ENCODE data around the gene MORN3.

Gene MORN3

DNA sequence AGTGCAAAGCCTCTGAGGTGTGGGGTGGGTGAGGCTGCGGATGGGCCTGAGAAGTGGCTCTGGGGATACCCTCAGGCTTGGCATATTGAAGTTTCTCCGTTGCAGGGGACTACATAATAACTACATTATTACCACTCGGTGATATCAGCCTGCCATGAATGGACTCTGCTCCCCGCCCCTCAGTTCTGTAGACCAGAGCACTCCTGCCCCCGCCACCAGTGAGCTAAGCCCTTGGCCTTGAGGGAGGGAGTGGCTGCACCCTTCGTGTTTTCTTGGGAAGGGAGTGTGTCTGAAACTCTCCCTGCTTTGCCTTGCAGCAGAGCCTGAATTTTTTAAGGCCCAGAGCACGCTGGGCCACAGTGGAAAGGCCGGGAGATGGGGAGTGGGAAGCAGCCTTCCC, 41.4 kb downstream of the MORN3 start:
- H3K9me3 ChIP-seq, result no peaks in the 10 kb centered on the region
- TF ChIP-seq, protein P1, sequence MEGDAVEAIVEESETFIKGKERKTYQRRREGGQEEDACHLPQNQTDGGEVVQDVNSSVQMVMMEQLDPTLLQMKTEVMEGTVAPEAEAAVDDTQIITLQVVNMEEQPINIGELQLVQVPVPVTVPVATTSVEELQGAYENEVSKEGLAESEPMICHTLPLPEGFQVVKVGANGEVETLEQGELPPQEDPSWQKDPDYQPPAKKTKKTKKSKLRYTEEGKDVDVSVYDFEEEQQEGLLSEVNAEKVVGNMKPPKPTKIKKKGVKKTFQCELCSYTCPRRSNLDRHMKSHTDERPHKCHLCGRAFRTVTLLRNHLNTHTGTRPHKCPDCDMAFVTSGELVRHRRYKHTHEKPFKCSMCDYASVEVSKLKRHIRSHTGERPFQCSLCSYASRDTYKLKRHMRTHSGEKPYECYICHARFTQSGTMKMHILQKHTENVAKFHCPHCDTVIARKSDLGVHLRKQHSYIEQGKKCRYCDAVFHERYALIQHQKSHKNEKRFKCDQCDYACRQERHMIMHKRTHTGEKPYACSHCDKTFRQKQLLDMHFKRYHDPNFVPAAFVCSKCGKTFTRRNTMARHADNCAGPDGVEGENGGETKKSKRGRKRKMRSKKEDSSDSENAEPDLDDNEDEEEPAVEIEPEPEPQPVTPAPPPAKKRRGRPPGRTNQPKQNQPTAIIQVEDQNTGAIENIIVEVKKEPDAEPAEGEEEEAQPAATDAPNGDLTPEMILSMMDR (IDR thresholded peaks at IDR 0.05; ENCODE audit: low read depth, low read length), result no peak
- H3K4me1 ChIP-seq, result peaks cover 19% of the 10 kb centered on the region
- no peak for DNase-seq
- H3K36me3 ChIP-seq, result peaks cover 6% of the 10 kb centered on the region
- H3K4me3 ChIP-seq (ENCODE audit: low read depth, low read length), result peak overlapping the region; percentile 61
- H3K27me3 ChIP-seq, result no peaks in the 10 kb centered on the region

DNA sequence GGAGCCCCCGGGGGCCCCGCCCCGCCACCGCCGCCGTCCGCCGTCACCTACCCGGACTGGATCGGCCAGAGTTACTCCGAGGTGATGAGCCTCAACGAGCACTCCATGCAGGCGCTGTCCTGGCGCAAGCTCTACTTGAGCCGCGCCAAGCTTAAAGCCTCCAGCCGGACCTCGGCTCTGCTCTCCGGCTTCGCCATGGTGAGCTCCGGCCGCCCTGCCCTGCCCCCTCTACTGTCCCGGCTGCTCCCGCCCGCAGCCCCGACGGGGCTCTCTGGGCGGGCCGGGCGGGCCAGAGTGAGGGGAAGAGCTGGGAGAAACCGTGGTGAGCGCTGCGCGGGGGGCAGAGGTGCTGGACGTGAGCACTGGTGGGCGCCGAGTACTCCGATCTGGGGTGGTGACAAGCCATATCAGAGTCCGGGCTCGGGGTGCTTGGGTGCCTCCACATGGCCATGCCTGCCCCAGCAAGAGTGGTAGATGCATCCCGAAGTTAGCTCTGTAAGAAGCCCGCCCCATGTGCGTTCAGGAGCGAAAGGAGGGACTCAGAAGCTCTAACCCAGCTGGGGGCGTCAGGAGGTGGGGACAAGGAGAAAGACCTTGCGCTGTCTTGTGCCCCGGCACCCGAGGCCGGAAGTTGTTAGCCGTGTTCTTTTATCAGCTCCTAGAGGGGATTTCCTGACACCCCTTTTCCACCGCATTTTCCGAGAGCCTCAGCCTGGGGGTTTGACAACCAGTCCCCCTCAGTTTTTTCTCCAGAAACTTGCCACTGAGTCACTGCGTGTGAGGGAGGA, 42.4 kb downstream of the MORN3 start:
- H3K9me3 ChIP-seq, result no peaks in the 10 kb centered on the region
- no peaks in the 10 kb centered on the region for H3K27me3 ChIP-seq
- peaks cover 6% of the 10 kb centered on the region for H3K36me3 ChIP-seq
- peaks cover 10% of the 10 kb centered on the region for H3K4me1 ChIP-seq
- TF ChIP-seq, protein P1 (IDR thresholded peaks at IDR 0.05; ENCODE audit: low read depth, low read length), result no peak
- DNase-seq, result peak; percentile 70
- H3K4me3 ChIP-seq (ENCODE audit: low read depth, low read length), result peak overlapping the region; percentile 61

DNA sequence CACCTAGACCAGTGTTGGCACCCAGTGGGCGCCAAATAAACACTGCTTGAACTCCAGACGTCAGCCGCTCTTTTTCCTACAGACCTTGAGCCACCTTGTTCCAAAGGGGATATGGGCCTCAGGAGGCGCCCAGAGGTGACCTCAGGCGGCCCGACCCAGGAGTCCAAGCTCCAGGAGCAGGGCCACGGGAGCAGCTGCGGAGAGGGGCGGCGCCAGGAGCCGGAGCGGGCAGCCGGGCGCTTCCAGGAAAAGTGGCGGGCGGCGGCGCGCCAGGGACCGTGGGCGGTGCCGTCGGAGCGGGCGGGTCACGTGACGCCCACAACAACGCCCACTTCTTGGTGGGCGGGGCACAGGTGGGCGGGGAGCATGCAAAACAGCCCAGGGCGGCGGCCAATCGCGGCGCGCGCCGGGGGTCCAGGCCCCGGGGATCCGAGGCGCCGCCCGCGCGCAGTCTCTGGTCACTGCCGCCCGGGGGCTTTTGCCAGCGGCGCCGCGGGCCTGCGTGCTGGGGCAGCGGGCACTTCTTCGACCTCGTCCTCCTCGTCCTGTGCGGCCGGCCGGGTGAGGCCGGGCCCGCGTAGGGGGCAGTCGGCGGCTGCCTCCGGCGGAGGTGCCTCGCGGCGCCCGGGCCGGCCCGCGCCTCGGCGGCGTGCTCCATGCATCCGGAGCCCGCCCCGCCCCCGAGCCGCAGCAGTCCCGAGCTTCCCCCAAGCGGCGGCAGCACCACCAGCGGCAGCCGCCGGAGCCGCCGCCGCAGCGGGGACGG, 43.2 kb downstream of the MORN3 start, which contains the start of gene ORAI1:
TSS of gene ORAI1 (plus strand) at position 444 of the 766 bp plus-strand sequence.
- Histone ChIP-seq H3K27me3 (no peaks in the 10 kb centered on the region), H3K9me3 (no peaks in the 10 kb centered on the region), H3K4me3 (ENCODE audit: low read depth, low read length) (peak within 1 kb of the TSS; percentile 61), H3K36me3 (peaks cover 6% of the 10 kb centered on the region; the same call in 1 of the 2 replicates), H3K4me1 (peaks cover 9% of the 10 kb centered on the region)
- peak; percentile 100 for DNase-seq
- TF ChIP-seq, protein P1 (IDR thresholded peaks at IDR 0.05; ENCODE audit: low read depth, low read length), result no peak

DNA sequence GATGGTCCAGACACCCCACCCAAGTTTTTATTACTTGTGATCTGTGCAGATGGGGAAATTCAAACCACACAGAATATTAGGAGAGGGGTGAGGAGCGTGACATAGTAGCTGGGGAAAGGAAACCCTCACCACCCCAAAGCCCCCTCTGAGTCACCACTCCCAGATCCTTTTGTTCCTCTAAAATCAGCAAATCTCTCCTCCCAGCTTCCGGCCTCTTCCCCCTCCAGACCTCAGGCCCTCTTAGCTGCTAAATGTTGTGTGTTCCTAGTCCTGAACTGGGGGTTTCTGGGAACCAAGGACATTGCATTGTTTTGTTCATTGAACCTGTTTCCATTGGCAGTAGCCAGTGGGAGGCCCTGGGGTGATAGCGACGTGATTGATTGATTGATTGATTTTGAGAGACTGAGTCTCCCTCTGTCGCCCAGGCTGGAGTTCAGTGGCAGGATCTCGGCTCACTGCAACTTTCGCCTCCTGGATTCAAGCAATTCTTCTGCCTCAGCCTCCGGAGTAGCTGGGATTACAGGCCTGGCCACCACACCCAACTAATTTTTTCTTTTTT, 49.0 kb downstream of the MORN3 start:
- no peak for DNase-seq
- no peak overlapping the region for H3K4me3 ChIP-seq (ENCODE audit: low read depth, low read length)
- no peaks in the 10 kb centered on the region for H3K9me3 ChIP-seq
- peaks cover 4% of the 10 kb centered on the region for H3K4me1 ChIP-seq
- no peaks in the 10 kb centered on the region for H3K27me3 ChIP-seq
- H3K36me3 ChIP-seq, result no peaks in the 10 kb centered on the region
- TF ChIP-seq, protein P1 (IDR thresholded peaks at IDR 0.05; ENCODE audit: low read depth, low read length), result no peak

DNA sequence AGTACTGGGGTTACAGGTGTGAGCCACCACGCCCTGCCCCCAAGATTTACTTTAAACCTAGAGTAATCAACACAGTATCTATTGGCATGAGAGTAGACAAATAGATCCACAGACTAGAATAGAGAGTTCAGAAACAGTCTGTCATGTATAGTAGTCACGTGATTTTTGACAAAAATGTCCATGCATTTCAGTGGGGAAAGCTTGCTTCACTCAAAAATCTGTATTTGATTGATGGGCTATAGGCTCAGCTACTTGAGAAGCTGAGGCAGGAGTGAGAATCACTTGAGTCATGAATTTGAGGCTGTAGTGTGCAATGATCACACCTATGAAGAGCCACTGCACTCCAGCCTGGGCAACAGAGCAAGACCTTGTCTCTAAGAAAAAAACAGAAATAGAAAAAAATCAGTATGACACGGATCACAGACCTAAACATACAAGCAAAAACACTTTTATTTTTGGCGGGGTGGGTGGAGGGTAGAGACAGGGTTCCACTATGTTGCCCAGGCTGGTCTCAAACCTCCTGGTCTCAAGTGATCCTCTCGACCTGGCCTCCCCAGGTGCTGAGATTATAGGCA, 50.7 kb downstream of the MORN3 start:
- Histone ChIP-seq H3K27me3 (no peaks in the 10 kb centered on the region), H3K4me3 (ENCODE audit: low read depth, low read length) (no peak overlapping the region), H3K36me3 (no peaks in the 10 kb centered on the region), H3K4me1 (no peaks in the 10 kb centered on the region), H3K9me3 (no peaks in the 10 kb centered on the region)
- DNase-seq, result no peak
- TF ChIP-seq, protein P1 (IDR thresholded peaks at IDR 0.05; ENCODE audit: low read depth, low read length), result no peak

All from BE2C (cell line).